ENCODE results near the gene MME.

The MME gene

GRCh38 chr3:155035553-155035952 is 44.6 kb upstream of the MME start (continued):
- no peak for TF ChIP-seq POU6F1 (CRISPR knock-in tag; IDR thresholded peaks at IDR 0.05; ENCODE audit: borderline replicate concordance, low read depth)
- TF ChIP-seq RARB (CRISPR knock-in tag; IDR thresholded peaks at IDR 0.05): no peak
- no peak for TF ChIP-seq OSR1 (CRISPR knock-in tag; IDR thresholded peaks at IDR 0.05)

GRCh38 chr3:155037508-155038202 is 42.5 kb upstream of the MME start:
- ATAC-seq: no peak
- TF ChIP-seq RARB (CRISPR knock-in tag; IDR thresholded peaks at IDR 0.05) (no peak), PATZ1 (CRISPR knock-in tag; IDR thresholded peaks at IDR 0.05; ENCODE audit: borderline replicate concordance) (no peak), ZNF70 (CRISPR knock-in tag; IDR thresholded peaks at IDR 0.05) (no peak), POU6F1 (CRISPR knock-in tag; IDR thresholded peaks at IDR 0.05; ENCODE audit: borderline replicate concordance, low read depth) (no peak), SNAI2 (CRISPR knock-in tag; IDR thresholded peaks at IDR 0.05) (no peak), ZFP3 (CRISPR knock-in tag; IDR thresholded peaks at IDR 0.05) (no peak), ZNF565 (CRISPR knock-in tag; conservative IDR thresholded peaks at IDR 0.05; ENCODE audit: low read depth) (no peak), ZC3H10 (CRISPR knock-in tag; IDR thresholded peaks at IDR 0.05) (no peak), ISL1 (CRISPR knock-in tag; IDR thresholded peaks at IDR 0.05) (no peak), TCF4 (CRISPR knock-in tag; IDR thresholded peaks at IDR 0.05; ENCODE audit: borderline replicate concordance) (no peak), CREB5 (CRISPR knock-in tag; IDR thresholded peaks at IDR 0.05; ENCODE audit: low read depth) (no peak), GLIS3 (CRISPR knock-in tag; IDR thresholded peaks at IDR 0.05) (no peak), ESRRG (CRISPR knock-in tag; IDR thresholded peaks at IDR 0.05) (no peak), TOX (CRISPR knock-in tag; IDR thresholded peaks at IDR 0.05; ENCODE audit: borderline replicate concordance) (no peak), ZFP30 (CRISPR knock-in tag; IDR thresholded peaks at IDR 0.05) (no peak), ZNF8 (CRISPR knock-in tag; IDR thresholded peaks at IDR 0.05) (no peak), BACH2 (CRISPR knock-in tag; IDR thresholded peaks at IDR 0.05; ENCODE audit: borderline replicate concordance) (no peak), PPARA (CRISPR knock-in tag; IDR thresholded peaks at IDR 0.05; ENCODE audit: borderline replicate concordance) (no peak)

- ATAC-seq: no peak
- TF ChIP-seq TOX (CRISPR knock-in tag; IDR thresholded peaks at IDR 0.05; ENCODE audit: borderline replicate concordance): no peak
- TF ChIP-seq ZNF565 (CRISPR knock-in tag; conservative IDR thresholded peaks at IDR 0.05; ENCODE audit: low read depth): no peak
- TF ChIP-seq RARB (CRISPR knock-in tag; IDR thresholded peaks at IDR 0.05): no peak
- no peak for TF ChIP-seq OSR1 (CRISPR knock-in tag; IDR thresholded peaks at IDR 0.05)
- no peak for TF ChIP-seq ZFP3 (CRISPR knock-in tag; IDR thresholded peaks at IDR 0.05)
- no peak for TF ChIP-seq ISL1 (CRISPR knock-in tag; IDR thresholded peaks at IDR 0.05)
- no peak for TF ChIP-seq TCF4 (CRISPR knock-in tag; IDR thresholded peaks at IDR 0.05; ENCODE audit: borderline replicate concordance)
- TF ChIP-seq PATZ1 (CRISPR knock-in tag; IDR thresholded peaks at IDR 0.05; ENCODE audit: borderline replicate concordance): no peak
- no peak for TF ChIP-seq TSHZ2 (CRISPR knock-in tag; IDR thresholded peaks at IDR 0.05)
- no peak for TF ChIP-seq SNAI2 (CRISPR knock-in tag; IDR thresholded peaks at IDR 0.05)
- no peak for TF ChIP-seq ESRRG (CRISPR knock-in tag; IDR thresholded peaks at IDR 0.05)
- no peak for TF ChIP-seq CREB5 (CRISPR knock-in tag; IDR thresholded peaks at IDR 0.05; ENCODE audit: low read depth)
These were observed 41.9 kb upstream of the MME start for GRCh38 chr3:155038203-155038554.

Data from SK-N-SH treated with all-trans-retinoic acid at 6 μM for 48 hours (cell line).